Measurements from ENCODE around the gene HS3ST2. TPM values are rescaled to one million over a fixed set of nuclear protein-coding genes. Genes with fewer than 3 reads are reported as not detected.
"Not testable (repeated sequence)": the region's sequence is repeated elsewhere in the genome, so short reads cannot be mapped to it uniquely, and the experiment has no call there.

Gene HS3ST2
- total RNA-seq, 1 donor from 2014 or later = 2.0 TPM

- DNase-seq (ENCODE audit: low spot score) = peak; percentile 52
Observed at GRCh38 chr16:22813223-22813947, 577 bp upstream of the HS3ST2 start.

- DNase-seq (ENCODE audit: low spot score) = no peak
Observed at GRCh38 chr16:22814711-22815105, 746 bp downstream of the HS3ST2 start.

DNA sequence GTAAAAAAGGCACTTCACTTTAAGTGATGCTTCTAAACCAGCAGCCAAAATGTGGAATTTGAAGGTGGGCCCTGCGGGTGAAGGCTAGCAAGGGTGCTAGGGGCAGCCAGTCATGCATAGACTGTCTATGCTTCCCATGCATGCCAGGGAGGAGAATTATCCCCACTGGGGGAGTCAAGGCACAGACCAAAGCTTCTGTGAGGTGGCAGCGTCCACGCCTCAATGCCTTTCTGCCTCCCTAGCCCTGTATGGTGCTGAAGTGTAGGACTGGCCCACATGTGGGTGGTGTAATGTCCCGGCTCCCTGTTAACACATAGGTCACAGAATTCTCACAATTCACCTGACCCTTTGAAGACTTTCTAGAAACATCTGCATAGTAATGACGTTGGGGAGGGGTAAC is 1.9 kb downstream of the HS3ST2 start:
- DNase-seq (ENCODE audit: low spot score) = no peak

DNA sequence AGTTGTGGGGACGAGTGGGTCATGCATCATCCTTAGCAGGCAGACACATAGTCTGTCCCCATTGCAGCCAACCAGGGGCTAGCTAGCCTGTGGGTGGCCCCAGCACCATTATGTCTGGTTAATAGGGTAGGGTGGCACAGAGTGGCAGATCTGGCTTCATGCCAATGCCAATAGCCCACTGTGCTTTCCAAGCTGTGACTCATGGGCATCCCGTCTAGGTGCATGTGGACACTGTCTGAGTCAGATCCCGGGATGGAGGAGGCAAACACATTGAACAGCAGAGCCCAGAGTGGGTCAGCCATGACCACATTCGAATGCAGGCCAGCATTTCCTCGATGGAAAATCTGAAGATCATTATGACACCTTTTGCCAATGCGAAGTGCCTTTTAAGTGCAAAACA is 2.5 kb downstream of the HS3ST2 start:
- no peak for DNase-seq (ENCODE audit: low spot score)

GRCh38 chr16:22818736-22819135 is 4.8 kb downstream of the HS3ST2 start:
- DNase-seq (ENCODE audit: low spot score) = not testable (repeated sequence)

DNA sequence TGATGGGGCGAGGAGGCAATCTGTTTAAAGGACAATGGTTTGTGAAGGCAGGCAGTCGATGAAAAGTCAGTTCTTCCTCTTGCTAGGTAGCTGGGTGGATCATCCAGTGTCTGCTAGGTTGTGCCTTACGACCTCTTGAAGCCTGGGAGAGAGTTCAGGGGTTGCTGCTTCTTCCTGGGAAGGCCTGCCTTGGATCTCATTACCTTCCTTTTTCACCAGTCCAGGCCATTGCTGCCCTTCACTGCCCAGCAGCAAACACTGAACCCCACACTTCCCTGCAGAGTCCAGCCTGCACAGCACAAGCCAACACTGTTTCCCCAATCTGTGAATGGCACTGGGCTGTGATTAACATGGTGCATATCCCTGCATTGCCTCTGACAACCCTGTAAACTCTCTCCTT is 24.7 kb downstream of the HS3ST2 start:
- DNase-seq (ENCODE audit: low spot score) = no peak

GRCh38 chr16:22842031-22842430 is 28.1 kb downstream of the HS3ST2 start:
- not testable (repeated sequence) for DNase-seq (ENCODE audit: low spot score)

DNA sequence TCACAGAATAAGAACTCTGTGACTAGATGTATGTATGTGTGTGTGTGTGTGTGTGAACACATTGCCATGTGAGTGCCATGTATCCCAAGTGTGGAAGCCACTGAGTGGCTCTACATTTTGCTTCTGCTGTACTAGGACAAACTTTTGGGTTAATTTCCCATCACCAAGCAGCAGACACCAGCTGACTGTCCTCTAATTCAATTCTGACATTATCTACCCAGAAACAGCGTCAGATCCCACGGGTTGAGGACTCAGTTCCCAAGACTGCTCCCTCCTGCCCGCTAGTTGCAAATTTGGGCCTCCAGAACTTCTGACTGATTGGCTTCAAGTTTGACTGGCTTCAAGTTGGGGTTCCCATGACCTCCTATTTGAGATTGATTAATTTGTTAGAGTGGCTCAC is 29.2 kb downstream of the HS3ST2 start:
- no peak for DNase-seq (ENCODE audit: low spot score)

GRCh38 chr16:22843856-22844255 is 29.9 kb downstream of the HS3ST2 start:
- DNase-seq (ENCODE audit: low spot score) = no peak

DNA sequence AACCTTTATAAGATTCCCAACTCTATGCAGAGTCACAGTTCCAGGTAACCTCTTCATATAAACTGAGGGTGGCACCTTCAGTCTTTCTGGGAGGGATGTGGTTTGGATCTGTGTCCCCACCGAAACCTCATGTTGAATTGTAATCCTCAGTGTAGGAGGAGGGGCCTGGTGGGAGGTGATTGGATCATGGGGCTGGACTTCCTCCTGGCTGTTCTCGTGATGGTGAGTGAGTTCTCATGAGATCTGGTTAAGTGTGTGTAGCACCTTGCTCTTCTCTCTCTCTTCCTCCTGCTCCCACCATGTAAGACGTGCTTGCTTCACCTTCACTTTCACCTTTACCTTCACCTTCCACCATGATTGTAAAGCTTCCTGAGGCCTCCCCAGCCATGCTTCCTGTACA is 30.5 kb downstream of the HS3ST2 start:
- no peak for DNase-seq (ENCODE audit: low spot score)

GRCh38 chr16:22847100-22847499 is 33.1 kb downstream of the HS3ST2 start:
- DNase-seq (ENCODE audit: low spot score) = no peak

DNA sequence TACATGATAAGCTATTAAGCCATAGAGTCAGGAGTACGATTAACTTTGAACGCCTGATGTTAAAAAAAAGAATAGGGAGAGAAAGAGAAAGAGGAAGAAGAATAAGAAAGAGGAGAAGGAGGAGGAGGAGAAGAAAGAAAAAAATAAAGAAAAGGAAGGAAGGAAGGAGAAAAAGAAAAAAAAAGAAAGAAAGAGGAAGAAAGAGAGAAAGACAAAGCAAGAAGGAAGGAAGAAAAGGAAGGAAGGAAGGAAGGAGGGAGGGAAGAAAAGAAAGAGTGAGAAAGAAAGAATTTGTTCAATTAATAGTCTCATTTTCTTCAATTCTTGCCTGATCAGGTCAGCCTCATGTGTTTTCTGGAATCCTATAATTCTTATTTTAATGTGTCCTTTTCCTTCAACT is 33.7 kb downstream of the HS3ST2 start:
- no peak for DNase-seq (ENCODE audit: low spot score)

- DNase-seq (ENCODE audit: low spot score) = no peak
Observed at GRCh38 chr16:22848451-22848850, 34.5 kb downstream of the HS3ST2 start.

- no peak for DNase-seq (ENCODE audit: low spot score)
Observed at GRCh38 chr16:22849517-22849916, 35.6 kb downstream of the HS3ST2 start.

GRCh38 chr16:22855231-22855630 is 41.3 kb downstream of the HS3ST2 start:
- no peak for DNase-seq (ENCODE audit: low spot score)

DNA sequence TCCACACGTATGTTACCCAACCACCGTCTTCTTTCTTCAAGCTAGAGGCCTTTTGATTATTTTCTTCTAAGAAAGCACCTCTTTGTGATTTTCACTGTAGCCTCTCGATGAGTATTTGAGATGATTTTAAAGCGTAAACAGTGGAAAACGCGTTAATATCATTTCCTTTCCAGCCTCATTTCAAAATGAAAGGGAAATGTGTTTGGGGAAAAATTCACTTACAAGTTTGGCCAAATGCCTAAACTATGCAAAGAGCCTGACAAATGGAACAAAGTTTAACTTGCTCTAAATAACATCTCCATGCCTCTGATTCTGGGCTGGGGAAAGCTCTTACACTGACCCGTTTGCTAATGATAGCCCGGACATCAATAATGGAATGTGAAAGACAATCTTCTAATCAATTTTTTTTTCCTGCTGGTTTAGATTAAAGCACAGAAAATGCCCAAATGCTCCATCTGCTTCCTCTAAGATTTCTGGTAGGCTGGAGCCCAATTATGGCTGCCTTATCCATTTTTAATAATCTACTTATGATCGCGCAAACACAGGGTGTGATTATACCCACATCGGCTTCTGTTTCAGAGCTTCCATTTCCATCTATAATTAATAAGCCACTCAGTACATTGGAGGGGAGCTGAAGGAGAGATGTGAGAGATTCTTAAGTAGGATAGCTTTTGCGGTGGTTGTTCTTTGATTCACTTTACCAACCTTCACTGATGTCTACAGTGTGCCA is 43.5 kb downstream of the HS3ST2 start:
- no peak for DNase-seq (ENCODE audit: low spot score)

- DNase-seq (ENCODE audit: low spot score) = no peak
Observed at GRCh38 chr16:22859925-22860324, 46.0 kb downstream of the HS3ST2 start.

DNA sequence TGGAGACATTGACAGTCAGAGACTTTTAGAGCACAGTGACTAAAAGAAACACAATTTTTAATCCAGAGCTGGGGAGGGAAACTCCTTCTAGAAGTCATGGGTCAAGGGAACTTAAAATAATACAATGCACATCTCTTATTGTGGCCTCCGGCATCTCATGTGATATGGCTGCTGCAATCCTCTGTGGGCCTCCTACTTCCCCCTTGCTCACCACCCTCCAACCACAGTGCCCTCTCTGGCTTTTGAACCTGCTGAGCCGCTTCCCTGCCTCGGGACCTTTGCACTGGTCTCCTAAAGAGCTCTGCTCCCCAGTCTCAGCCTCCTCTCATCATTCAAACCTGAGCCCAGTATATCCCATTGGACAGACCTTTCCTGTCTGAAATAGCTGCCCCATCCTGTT is 47.6 kb downstream of the HS3ST2 start:
- DNase-seq (ENCODE audit: low spot score) = no peak

GRCh38 chr16:22862046-22862445 is 48.1 kb downstream of the HS3ST2 start:
- DNase-seq (ENCODE audit: low spot score) = no peak

DNA sequence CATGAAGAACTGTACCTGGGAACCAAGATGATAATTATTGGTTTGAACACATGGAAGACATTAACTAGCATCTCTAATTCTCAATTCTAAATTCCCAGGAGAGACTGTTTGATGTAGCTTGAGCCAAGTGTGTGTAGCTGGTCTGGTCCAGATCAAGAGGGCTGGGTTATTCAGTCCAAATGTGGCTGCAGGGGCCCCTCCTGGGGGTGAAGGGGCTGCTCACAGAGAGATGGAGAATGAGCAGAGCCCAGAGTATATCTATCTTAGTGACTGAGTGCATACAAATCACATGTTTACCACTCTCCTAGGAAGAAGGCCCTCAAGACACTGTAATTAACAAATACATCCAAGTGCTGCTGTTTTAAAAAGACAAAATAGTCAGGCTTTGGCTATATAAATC is 50.4 kb downstream of the HS3ST2 start:
- DNase-seq (ENCODE audit: low spot score) = no peak

GRCh38 chr16:22868593-22869224 is 54.7 kb downstream of the HS3ST2 start:
- DNase-seq (ENCODE audit: low spot score) = no peak

DNA sequence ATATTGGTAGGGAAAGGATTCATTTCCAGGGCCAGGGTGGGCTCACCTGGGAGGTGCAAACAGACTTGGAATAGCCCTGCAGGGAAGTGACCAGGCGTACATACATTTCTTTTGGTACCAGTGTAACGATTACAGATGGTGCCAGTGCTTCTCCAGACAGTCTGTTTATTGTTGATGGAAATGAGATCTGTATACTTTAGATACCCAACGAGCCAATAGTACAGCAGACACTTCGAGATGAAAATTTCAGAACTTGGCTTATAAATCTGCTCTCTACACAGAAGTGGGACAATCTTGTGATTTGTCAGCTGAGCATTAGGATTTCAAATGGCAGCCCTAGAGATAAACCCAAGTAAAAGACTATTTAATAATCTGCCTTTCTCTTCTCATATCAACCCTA is 57.9 kb downstream of the HS3ST2 start:
- no peak for DNase-seq (ENCODE audit: low spot score)

GRCh38 chr16:22874394-22874793 is 60.4 kb downstream of the HS3ST2 start:
- no peak for DNase-seq (ENCODE audit: low spot score)

Data from ureter (tissue), 1 donor.